IPS-20b (cell line): ENCODE results near the gene TSEN54.

Source experiments
- H3K27ac ChIP-seq: one replicate; pipeline ENCODE4 v1.5.1; 2013; ENCODE audit warnings: low read length
- H3K27me3 ChIP-seq: 2 replicates; pipeline ENCODE4 v1.6.1; 2013; ENCODE audit warnings: mild to moderate bottlenecking, low read length, inconsistent platforms; ENCODE audit not compliant: insufficient read depth
- H3K36me3 ChIP-seq: 2 replicates; pipeline ENCODE4 v1.6.1; 2013; ENCODE audit warnings: low read depth, mild to moderate bottlenecking, inconsistent platforms, low read length, moderate library complexity; ENCODE audit not compliant: insufficient read depth
- H3K4me1 ChIP-seq: 2 replicates; pipeline ENCODE4 v1.6.1; 2013; ENCODE audit warnings: mild to moderate bottlenecking, control low read depth, inconsistent platforms, low read length, moderate library complexity; ENCODE audit not compliant: insufficient read depth
- H3K4me3 ChIP-seq: 2 replicates; pipeline ENCODE4 v1.5.1; 2013; ENCODE audit warnings: mild to moderate bottlenecking, low read length, inconsistent platforms
- H3K9ac ChIP-seq: 2 replicates; pipeline ENCODE4 v1.6.1; 2013; ENCODE audit warnings: low read depth, mild to moderate bottlenecking, inconsistent platforms, low read length, moderate library complexity
- H3K9me3 ChIP-seq: 2 replicates; pipeline ENCODE4 v1.6.1; 2013; ENCODE audit warnings: mild to moderate bottlenecking, low read depth, low read length, inconsistent platforms; ENCODE audit not compliant: insufficient read depth

TSEN54 gene

GRCh38 chr17:75490173-75490743, 26.1 kb upstream of the TSEN54 start:
- Histone ChIP-seq H3K27ac (no peak overlapping the region), H3K9ac (no peak overlapping the region), H3K9me3 (no peaks in the 10 kb centered on the region), H3K4me1 (no peaks in the 10 kb centered on the region), H3K4me3 (no peak overlapping the region), H3K36me3 (peaks cover 17% of the 10 kb centered on the region), H3K27me3 (no peaks in the 10 kb centered on the region)

- H3K4me1 ChIP-seq, result no peaks in the 10 kb centered on the region
- H3K27ac ChIP-seq, result no peak overlapping the region
- no peaks in the 10 kb centered on the region for H3K27me3 ChIP-seq
- H3K36me3 ChIP-seq, result peaks cover 18% of the 10 kb centered on the region
- no peak overlapping the region for H3K9ac ChIP-seq
- H3K9me3 ChIP-seq, result no peaks in the 10 kb centered on the region
- no peak overlapping the region for H3K4me3 ChIP-seq
Observed at GRCh38 chr17:75490953-75491649, 25.2 kb upstream of the TSEN54 start.

- Histone ChIP-seq H3K4me1 (no peaks in the 10 kb centered on the region), H3K9ac (no peak overlapping the region), H3K9me3 (no peaks in the 10 kb centered on the region), H3K4me3 (no peak overlapping the region), H3K27me3 (no peaks in the 10 kb centered on the region), H3K27ac (no peak overlapping the region), H3K36me3 (peaks cover 24% of the 10 kb centered on the region)
Observed at GRCh38 chr17:75491680-75492079, 24.6 kb upstream of the TSEN54 start.

GRCh38 chr17:75492555-75493168, 23.7 kb upstream of the TSEN54 start:
- Histone ChIP-seq H3K4me1 (no peaks in the 10 kb centered on the region), H3K9ac (no peak overlapping the region)

GRCh38 chr17:75493476-75494129, 22.7 kb upstream of the TSEN54 start:
- Histone ChIP-seq H3K4me1 (no peaks in the 10 kb centered on the region), H3K27ac (no peak overlapping the region), H3K9me3 (no peaks in the 10 kb centered on the region), H3K9ac (no peak overlapping the region), H3K27me3 (no peaks in the 10 kb centered on the region), H3K4me3 (no peak overlapping the region), H3K36me3 (peaks cover 35% of the 10 kb centered on the region)

More at GRCh38 chr17:75492555-75493168, 23.7 kb upstream of the TSEN54 start:
- H3K36me3 ChIP-seq, result peaks cover 28% of the 10 kb centered on the region
- no peaks in the 10 kb centered on the region for H3K27me3 ChIP-seq
- H3K4me3 ChIP-seq, result no peak overlapping the region
- H3K9me3 ChIP-seq, result no peaks in the 10 kb centered on the region
- no peak overlapping the region for H3K27ac ChIP-seq

GRCh38 chr17:75494326-75494877, 21.9 kb upstream of the TSEN54 start:
- Histone ChIP-seq H3K36me3 (peaks cover 39% of the 10 kb centered on the region), H3K27ac (no peak overlapping the region), H3K27me3 (no peaks in the 10 kb centered on the region), H3K9ac (no peak overlapping the region), H3K4me1 (no peaks in the 10 kb centered on the region), H3K9me3 (no peaks in the 10 kb centered on the region), H3K4me3 (no peak overlapping the region)

GRCh38 chr17:75496005-75496404, 20.3 kb upstream of the TSEN54 start:
- no peak overlapping the region for H3K9ac ChIP-seq
- H3K4me1 ChIP-seq, result no peaks in the 10 kb centered on the region
- H3K27ac ChIP-seq, result no peak overlapping the region
- no peak overlapping the region for H3K4me3 ChIP-seq
- peaks cover 51% of the 10 kb centered on the region for H3K36me3 ChIP-seq
- H3K27me3 ChIP-seq, result no peaks in the 10 kb centered on the region
- H3K9me3 ChIP-seq, result no peaks in the 10 kb centered on the region

- peaks cover 46% of the 10 kb centered on the region for H3K36me3 ChIP-seq
- H3K27me3 ChIP-seq, result no peaks in the 10 kb centered on the region
- no peak overlapping the region for H3K27ac ChIP-seq
- H3K4me3 ChIP-seq, result no peak overlapping the region
- no peak overlapping the region for H3K9ac ChIP-seq
- no peaks in the 10 kb centered on the region for H3K4me1 ChIP-seq
- H3K9me3 ChIP-seq, result no peaks in the 10 kb centered on the region
Observed at GRCh38 chr17:75498039-75498725, 18.1 kb upstream of the TSEN54 start.

- Histone ChIP-seq H3K27me3 (no peaks in the 10 kb centered on the region), H3K36me3 (peaks cover 40% of the 10 kb centered on the region), H3K27ac (no peak overlapping the region), H3K4me3 (no peak overlapping the region), H3K4me1 (no peaks in the 10 kb centered on the region), H3K9ac (no peak overlapping the region), H3K9me3 (no peaks in the 10 kb centered on the region)
Observed at GRCh38 chr17:75498726-75499213, 17.6 kb upstream of the TSEN54 start.

- no peaks in the 10 kb centered on the region for H3K27me3 ChIP-seq
- no peak overlapping the region for H3K27ac ChIP-seq
- no peak overlapping the region for H3K9ac ChIP-seq
- no peaks in the 10 kb centered on the region for H3K9me3 ChIP-seq
- H3K4me3 ChIP-seq, result no peak overlapping the region
- H3K36me3 ChIP-seq, result peaks cover 34% of the 10 kb centered on the region
- no peaks in the 10 kb centered on the region for H3K4me1 ChIP-seq
Observed at GRCh38 chr17:75499313-75500022, 16.9 kb upstream of the TSEN54 start.
